DND-41 (cell line): ENCODE measurements around the gene RBM47.
"Not testable (repeated sequence)": the region's sequence is repeated elsewhere in the genome, so short reads cannot be mapped to it uniquely, and the experiment has no call there.

Experiments used
- ATAC-seq: fragments of 200-7000 bp; cut with Tn5 transposase; 3 replicates; pipeline ENCODE4 v1.9.1; 2021; ENCODE audit warnings: low read depth; ENCODE audit not compliant: insufficient read depth
- DNase-seq: peaks from one replicate; pipeline ENCODE4 v3.0.0-alpha.2; 2020
- H2AFZ ChIP-seq: 2 replicates; pipeline ENCODE4 v1.6.0; 2012; ENCODE audit warnings: low read depth, low read length
- H3K27ac ChIP-seq: 2 replicates; pipeline ENCODE4 v1.5.1; 2012; ENCODE audit warnings: low read length, inconsistent platforms
- H3K27me3 ChIP-seq: fragments of 200-600 bp; sonication (generic); 2 replicates; pipeline ENCODE4 v1.6.0; 2012; ENCODE audit warnings: low read length, mild to moderate bottlenecking, inconsistent platforms; ENCODE audit not compliant: insufficient read depth, poor library complexity
- H3K36me3 ChIP-seq: 2 replicates; pipeline ENCODE4 v1.5.1; 2012; ENCODE audit warnings: low read length, inconsistent platforms; ENCODE audit not compliant: insufficient read depth
- H3K4me1 ChIP-seq: 2 replicates; pipeline ENCODE4 v1.5.1; 2012; ENCODE audit warnings: mild to moderate bottlenecking, low read length; ENCODE audit not compliant: insufficient read depth
- H3K4me2 ChIP-seq: 2 replicates; pipeline ENCODE4 v1.6.0; 2012; ENCODE audit warnings: mild to moderate bottlenecking, moderate library complexity, low read length, inconsistent platforms; ENCODE audit not compliant: insufficient read depth
- H3K4me3 ChIP-seq, 2 experiments: fragments of 200-600 bp in 1 of 2; shearing (Covaris generic) in 1 of 2; 2 replicates each; pipeline ENCODE4 v1.5.1; 2012 to 2016; ENCODE audit warnings: inconsistent platforms in 2 of 2, low read length in 2 of 2, mild to moderate bottlenecking in 2 of 2, low read depth in 1 of 2, moderate library complexity in 1 of 2
- H3K79me2 ChIP-seq: 2 replicates; pipeline ENCODE4 v1.6.0; 2012; ENCODE audit warnings: low read length, inconsistent platforms; ENCODE audit not compliant: insufficient read depth
- H3K9ac ChIP-seq: 2 replicates; pipeline ENCODE4 v1.6.0; 2012; ENCODE audit warnings: low read depth, mild to moderate bottlenecking, inconsistent platforms, low read length, moderate library complexity
- H3K9me3 ChIP-seq: 2 replicates; pipeline ENCODE4 v1.5.1; 2012; ENCODE audit warnings: low read length, moderate library complexity, mild to moderate bottlenecking, inconsistent platforms; ENCODE audit not compliant: insufficient read depth, severe bottlenecking
- H4K20me1 ChIP-seq: 2 replicates; pipeline ENCODE4 v1.6.0; 2012; ENCODE audit warnings: low read length; ENCODE audit not compliant: insufficient read depth
- EZH2 ChIP-seq: IDR thresholded peaks from 3 replicates; pipeline ENCODE4 v1.6.1; 2012; ENCODE audit warnings: borderline replicate concordance, low read depth, mild to moderate bottlenecking, moderate library complexity, low read length, inconsistent platforms; ENCODE audit not compliant: severe bottlenecking
- TF ChIP-seq, protein P1 (sequence below): IDR thresholded peaks from 2 replicates; pipeline ENCODE4 v1.5.1; 2012; ENCODE audit warnings: borderline replicate concordance, low read length, moderate library complexity, mild to moderate bottlenecking; ENCODE audit not compliant: poor library complexity, severe bottlenecking; ENCODE audit errors: extremely low read depth

The RBM47 gene

DNA sequence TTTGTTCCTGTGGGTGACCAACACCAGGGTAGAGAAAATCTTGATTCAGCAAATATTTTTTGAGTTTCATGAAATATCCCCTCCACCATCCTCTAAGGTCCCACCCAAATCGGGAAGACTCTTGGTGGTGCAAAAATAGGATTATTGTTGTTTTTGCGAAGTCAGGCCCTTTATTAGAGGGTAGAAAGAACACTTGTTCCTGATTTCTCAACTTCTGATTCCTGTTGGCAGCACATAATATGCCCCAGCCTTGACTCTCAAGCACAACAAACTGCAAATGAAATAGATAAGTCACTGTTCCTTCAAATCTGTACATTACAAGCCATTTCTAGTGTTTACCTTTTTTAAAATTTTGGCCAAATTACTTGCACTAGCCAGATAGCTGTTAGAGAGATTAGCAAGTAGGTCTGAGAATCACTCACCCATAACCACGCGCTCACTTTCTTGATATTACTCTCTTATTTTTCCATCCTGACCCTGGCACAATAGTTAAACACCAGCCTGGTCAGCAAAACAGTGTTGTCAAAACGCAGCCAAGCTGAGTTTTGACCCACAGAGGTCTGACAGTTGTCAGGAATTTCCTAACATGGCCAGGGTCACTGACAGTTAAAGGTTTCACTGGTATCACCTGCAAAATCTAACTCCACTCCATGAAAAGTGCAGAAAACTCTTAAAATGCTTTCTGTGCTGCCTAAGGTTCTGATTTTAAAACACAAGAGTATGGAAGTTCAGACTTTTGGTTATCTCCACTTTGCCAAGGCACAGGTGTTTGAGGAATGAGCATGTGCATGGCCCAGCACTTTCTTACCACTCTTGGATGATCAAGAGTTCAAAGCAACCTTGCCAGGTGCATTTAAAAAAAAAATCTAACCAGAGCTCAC lies 69.8 kb downstream of the RBM47 start:
- Histone ChIP-seq H3K9ac (no peak overlapping the region), H3K27ac (no peak overlapping the region), H3K79me2 (no peaks in the 10 kb centered on the region), H3K4me3 (no peak overlapping the region), H3K27me3 (peaks cover 3% of the 10 kb centered on the region), H2AFZ (no peak overlapping the region), H3K4me2 (no peak overlapping the region), H3K36me3 (no peaks in the 10 kb centered on the region), H3K9me3 (no peaks in the 10 kb centered on the region), H4K20me1 (no peaks in the 10 kb centered on the region), H3K4me1 (no peaks in the 10 kb centered on the region)
- TF ChIP-seq EZH2: no peak
- TF ChIP-seq, protein P1, sequence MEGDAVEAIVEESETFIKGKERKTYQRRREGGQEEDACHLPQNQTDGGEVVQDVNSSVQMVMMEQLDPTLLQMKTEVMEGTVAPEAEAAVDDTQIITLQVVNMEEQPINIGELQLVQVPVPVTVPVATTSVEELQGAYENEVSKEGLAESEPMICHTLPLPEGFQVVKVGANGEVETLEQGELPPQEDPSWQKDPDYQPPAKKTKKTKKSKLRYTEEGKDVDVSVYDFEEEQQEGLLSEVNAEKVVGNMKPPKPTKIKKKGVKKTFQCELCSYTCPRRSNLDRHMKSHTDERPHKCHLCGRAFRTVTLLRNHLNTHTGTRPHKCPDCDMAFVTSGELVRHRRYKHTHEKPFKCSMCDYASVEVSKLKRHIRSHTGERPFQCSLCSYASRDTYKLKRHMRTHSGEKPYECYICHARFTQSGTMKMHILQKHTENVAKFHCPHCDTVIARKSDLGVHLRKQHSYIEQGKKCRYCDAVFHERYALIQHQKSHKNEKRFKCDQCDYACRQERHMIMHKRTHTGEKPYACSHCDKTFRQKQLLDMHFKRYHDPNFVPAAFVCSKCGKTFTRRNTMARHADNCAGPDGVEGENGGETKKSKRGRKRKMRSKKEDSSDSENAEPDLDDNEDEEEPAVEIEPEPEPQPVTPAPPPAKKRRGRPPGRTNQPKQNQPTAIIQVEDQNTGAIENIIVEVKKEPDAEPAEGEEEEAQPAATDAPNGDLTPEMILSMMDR: no peak
- DNase-seq: no peak
- no peak for ATAC-seq

DNA sequence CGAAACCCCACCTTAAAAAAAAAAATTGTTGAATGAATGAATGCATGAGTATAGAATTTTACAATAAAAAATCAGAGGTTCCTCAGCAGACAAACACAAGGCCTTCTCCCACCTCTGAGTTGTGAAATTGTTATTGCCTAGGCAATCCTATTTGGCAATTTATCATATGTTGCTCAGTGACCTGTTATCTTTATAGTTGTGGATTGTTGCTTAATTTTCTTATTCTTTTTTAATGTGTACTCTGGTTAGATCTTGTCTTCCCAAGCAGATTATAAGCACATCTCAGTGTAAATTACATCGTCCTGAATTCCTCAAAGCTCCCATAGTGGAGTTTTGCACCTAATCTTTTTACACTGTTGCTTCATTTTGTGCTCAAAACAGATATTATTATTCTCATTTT lies 71.9 kb downstream of the RBM47 start:
- no peaks in the 10 kb centered on the region for H3K9me3 ChIP-seq
- H3K27ac ChIP-seq: no peak overlapping the region
- H3K4me3 ChIP-seq: no peak overlapping the region
- no peaks in the 10 kb centered on the region for H3K27me3 ChIP-seq
- ATAC-seq (no peak), DNase-seq (no peak)
- H3K4me1 ChIP-seq: no peaks in the 10 kb centered on the region
- no peaks in the 10 kb centered on the region for H4K20me1 ChIP-seq
- no peaks in the 10 kb centered on the region for H3K79me2 ChIP-seq
- H2AFZ ChIP-seq: no peak overlapping the region
- H3K36me3 ChIP-seq: no peaks in the 10 kb centered on the region
- H3K9ac ChIP-seq: no peak overlapping the region
- H3K4me2 ChIP-seq: no peak overlapping the region
- no peak for TF ChIP-seq EZH2
- TF ChIP-seq, protein P1: no peak

DNA sequence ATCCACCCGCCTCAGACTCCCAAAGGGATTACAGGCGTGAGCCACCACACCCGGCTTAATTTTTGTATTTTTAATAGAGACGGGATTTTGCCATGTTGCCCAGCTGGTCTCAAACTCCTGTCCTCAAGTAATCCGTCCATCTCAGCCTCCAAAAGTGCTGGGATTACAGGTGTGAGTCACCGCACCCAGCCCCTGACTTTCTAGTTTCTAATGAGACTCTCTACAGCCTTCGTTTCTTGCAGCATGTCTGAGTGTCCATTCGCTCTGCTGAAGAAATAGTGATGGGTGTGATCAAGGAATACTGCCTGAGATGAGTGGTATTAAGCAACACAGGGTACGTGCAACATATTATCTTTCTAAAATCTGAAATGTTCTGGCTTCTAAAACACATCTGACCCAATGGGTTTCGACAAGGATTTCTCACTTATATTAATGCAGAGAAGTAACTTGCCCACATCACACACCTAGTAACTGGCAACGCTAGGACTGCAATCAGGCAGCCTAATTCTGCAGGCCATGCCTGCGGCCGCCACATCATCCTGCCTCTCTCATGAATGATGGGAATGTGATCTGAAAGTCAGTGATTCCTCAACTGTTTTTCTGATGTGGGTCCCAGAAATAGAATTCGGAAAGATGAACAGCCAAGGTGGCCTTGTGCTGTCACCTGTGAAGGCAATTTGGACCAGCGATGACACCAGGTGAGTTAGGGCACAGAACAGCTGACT lies 74.3 kb downstream of the RBM47 start:
- Histone ChIP-seq H3K4me1 (peaks cover 11% of the 10 kb centered on the region; the same call in 1 of the 2 replicates), H3K36me3 (no peaks in the 10 kb centered on the region), H3K27me3 (no peaks in the 10 kb centered on the region), H3K4me2 (no peak overlapping the region), H3K9me3 (no peaks in the 10 kb centered on the region), H3K9ac (no peak overlapping the region), H2AFZ (no peak overlapping the region), H3K27ac (no peak overlapping the region), H3K79me2 (no peaks in the 10 kb centered on the region), H4K20me1 (no peaks in the 10 kb centered on the region), H3K4me3 (no peak overlapping the region)
- no peak for DNase-seq
- TF ChIP-seq EZH2: no peak
- TF ChIP-seq, protein P1: no peak
- no peak for ATAC-seq

GRCh38 chr4:40554641-40555040 lies 75.0 kb downstream of the RBM47 start:
- peaks cover 14% of the 10 kb centered on the region; the same call in 1 of the 2 replicates for H3K4me1 ChIP-seq
- H3K9me3 ChIP-seq, H3K27ac ChIP-seq, ATAC-seq, H3K27me3 ChIP-seq, DNase-seq, H3K79me2 ChIP-seq, H4K20me1 ChIP-seq, H2AFZ ChIP-seq, H3K4me3 ChIP-seq, H3K9ac ChIP-seq, H3K4me2 ChIP-seq, H3K36me3 ChIP-seq: not testable (repeated sequence)
